CD4-positive, CD25-positive, alpha-beta regulatory T cell (primary cell): Measurements from ENCODE around the gene IGSF3. TPM values are rescaled to one million over a fixed set of nuclear protein-coding genes. Genes with fewer than 3 reads are reported as not detected.

Source experiments
- ATAC-seq, 2 donors: fragments of 150-1000 bp; cut with Tn5 transposase; one replicate each; pipeline ENCODE4 v1.10.0; 2021; ENCODE audit warnings: low read depth in 2 of 2, moderate number of reproducible peaks in 2 of 2, moderate library complexity in 1 of 2
- DNase-seq, 3 donors: peaks; one replicate each; pipeline versions ENCODE4 v3.0.0 to v3.0.0-alpha.2; 2012 to 2022; ENCODE audit warnings: mixed read lengths in 1 of 3
- H3K27ac ChIP-seq: one replicate; pipeline ENCODE4 v1.7.0; 2013; ENCODE audit warnings: mild to moderate bottlenecking, low read length; ENCODE audit not compliant: insufficient read depth, poor library complexity, severe bottlenecking
- H3K27me3 ChIP-seq: one replicate; pipeline ENCODE4 v1.7.0; 2013; ENCODE audit warnings: low read length; ENCODE audit not compliant: control insufficient read depth, insufficient read depth
- H3K36me3 ChIP-seq: one replicate; pipeline ENCODE4 v1.7.0; 2013; ENCODE audit warnings: mild to moderate bottlenecking, low read length, moderate library complexity; ENCODE audit not compliant: control insufficient read depth, insufficient read depth
- H3K4me1 ChIP-seq: 2 replicates; pipeline ENCODE4 v1.7.0; 2013; ENCODE audit warnings: mild to moderate bottlenecking, low read length; ENCODE audit not compliant: insufficient read depth, control insufficient read depth, poor library complexity, severe bottlenecking
- H3K4me3 ChIP-seq: one replicate; pipeline ENCODE4 v1.7.0; 2013; ENCODE audit warnings: low read depth, mild to moderate bottlenecking, low read length, moderate library complexity
- H3K9me3 ChIP-seq, 2 experiments: 1 replicate in 1 of 2; 2 replicates in 1 of 2; pipeline ENCODE4 v1.7.0; 2013; ENCODE audit warnings: low read length in 2 of 2, mild to moderate bottlenecking in 1 of 2, moderate library complexity in 1 of 2; ENCODE audit not compliant: control insufficient read depth in 2 of 2
- H3K27ac Mint-ChIP-seq, 3 donors: one replicate each; pipeline ENCODE4 v1.8.0; 2020 to 2022; ENCODE audit warnings: mild to moderate bottlenecking in 3 of 3, mixed read lengths in 3 of 3, moderate library complexity in 2 of 3
- H3K27me3 Mint-ChIP-seq: one replicate; pipeline ENCODE4 v1.8.0; 2022; ENCODE audit warnings: mild to moderate bottlenecking, mixed read lengths
- H3K36me3 Mint-ChIP-seq: one replicate; pipeline ENCODE4 v1.8.0; 2020; ENCODE audit warnings: mixed read lengths
- H3K4me1 Mint-ChIP-seq, 4 donors: one replicate each; pipeline ENCODE4 v1.8.0; 2020 to 2022; ENCODE audit warnings: mixed read lengths in 4 of 4, mild to moderate bottlenecking in 1 of 4
- H3K4me3 Mint-ChIP-seq, 4 donors: one replicate each; pipeline ENCODE4 v1.8.0; 2020 to 2022; ENCODE audit warnings: mild to moderate bottlenecking in 4 of 4, mixed read lengths in 4 of 4, moderate library complexity in 3 of 4
- H3K9me3 Mint-ChIP-seq, 7 donors: one replicate each; pipeline ENCODE4 v1.8.0; 2020 to 2022; ENCODE audit warnings: mixed read lengths in 7 of 7, mild to moderate bottlenecking in 3 of 7, moderate library complexity in 2 of 7
- polyA plus RNA-seq, 4 donors: library from polyadenylated mRNA; unstranded; fragments of 300-500 nt; fragmentation: Illumina TruSeq; gene quantifications; one replicate each; pipeline ENCODE4 v1.2.3, GENCODE V29; 2021
- total RNA-seq: library from RNA; stranded (reverse); gene quantifications from one replicate; pipeline ENCODE4 v1.2.3, GENCODE V29; 2022

Gene IGSF3
- total and polyA plus RNA-seq, 5 donors from 2014 or later = 0.03 to 0.42 (median 0.21) TPM; not detected in 1

DNA sequence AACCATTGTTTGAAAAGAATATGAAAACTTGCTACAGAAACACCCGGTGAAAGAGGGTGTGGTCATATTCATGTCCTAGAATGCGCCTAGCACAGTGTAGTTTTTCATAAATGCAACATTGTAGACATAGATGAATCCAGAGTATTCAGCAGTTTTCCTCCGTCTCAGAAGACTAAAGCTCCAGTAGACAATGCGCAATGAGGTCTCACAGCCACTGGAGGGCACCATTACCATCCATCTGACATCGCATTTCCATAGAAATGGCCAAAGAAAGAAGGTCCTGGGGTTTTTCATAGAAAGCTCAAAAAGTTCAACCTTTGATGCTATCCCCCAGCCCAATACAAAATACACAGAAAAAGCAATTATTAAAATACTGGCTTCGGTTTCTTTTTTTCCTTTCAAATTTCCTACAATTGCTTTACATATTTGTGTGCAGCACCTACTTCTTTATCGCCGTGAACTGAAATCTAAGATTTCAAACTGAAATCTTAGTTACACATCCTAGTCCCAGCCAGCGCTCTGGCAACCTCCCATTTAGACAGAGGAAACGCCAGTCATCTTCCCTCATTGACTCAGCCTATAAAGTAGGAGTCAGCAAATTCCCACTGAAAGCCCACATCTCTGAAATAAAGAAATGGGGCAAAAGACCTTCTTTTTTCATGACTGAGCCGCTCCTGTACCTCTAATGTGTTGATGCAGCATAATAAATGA is 92.8 kb downstream of the IGSF3 start:
- Mint-ChIP-seq H3K9me3 (peaks cover 0 to under 1% (median 0%) of the 10 kb centered on the region in 7 donors), H3K4me1 (peaks cover 1 to 30% (median 12%) of the 10 kb centered on the region in 4 donors), H3K27ac (no peak overlapping the region), H3K27me3 (no peaks in the 10 kb centered on the region), H3K36me3 (no peaks in the 10 kb centered on the region), H3K4me3 (peak overlapping the region in 1 of 4 donors; percentile 17)
- peaks cover 11% of the 10 kb centered on the region for H3K4me1 ChIP-seq
- DNase-seq = peak; percentile 40 to 76 (median 53)
- H3K9me3 ChIP-seq = no peaks in the 10 kb centered on the region
- no peak for ATAC-seq
- no peak overlapping the region for H3K27ac ChIP-seq
- peak overlapping the region; percentile 15 for H3K4me3 ChIP-seq
- no peaks in the 10 kb centered on the region for H3K27me3 ChIP-seq
- H3K36me3 ChIP-seq = no peaks in the 10 kb centered on the region

GRCh38 chr1:116573431-116574095 is 94.0 kb downstream of the IGSF3 start:
- DNase-seq (no peak), ATAC-seq (no peak)
- Mint-ChIP-seq H3K4me1 (peaks cover 11 to 42% (median 21%) of the 10 kb centered on the region in 4 donors), H3K36me3 (no peaks in the 10 kb centered on the region), H3K9me3 (peaks cover 0 to 1% (median 0%) of the 10 kb centered on the region in 7 donors), H3K27ac (no peak overlapping the region), H3K27me3 (no peaks in the 10 kb centered on the region), H3K4me3 (peak overlapping the region in 2 of 4 donors; percentile 27 to 100)
- H3K27me3 ChIP-seq = no peaks in the 10 kb centered on the region
- H3K27ac ChIP-seq = no peak overlapping the region
- H3K4me3 ChIP-seq = no peak overlapping the region
- H3K4me1 ChIP-seq = peaks cover 23% of the 10 kb centered on the region
- H3K9me3 ChIP-seq = no peaks in the 10 kb centered on the region
- H3K36me3 ChIP-seq = no peaks in the 10 kb centered on the region

DNA sequence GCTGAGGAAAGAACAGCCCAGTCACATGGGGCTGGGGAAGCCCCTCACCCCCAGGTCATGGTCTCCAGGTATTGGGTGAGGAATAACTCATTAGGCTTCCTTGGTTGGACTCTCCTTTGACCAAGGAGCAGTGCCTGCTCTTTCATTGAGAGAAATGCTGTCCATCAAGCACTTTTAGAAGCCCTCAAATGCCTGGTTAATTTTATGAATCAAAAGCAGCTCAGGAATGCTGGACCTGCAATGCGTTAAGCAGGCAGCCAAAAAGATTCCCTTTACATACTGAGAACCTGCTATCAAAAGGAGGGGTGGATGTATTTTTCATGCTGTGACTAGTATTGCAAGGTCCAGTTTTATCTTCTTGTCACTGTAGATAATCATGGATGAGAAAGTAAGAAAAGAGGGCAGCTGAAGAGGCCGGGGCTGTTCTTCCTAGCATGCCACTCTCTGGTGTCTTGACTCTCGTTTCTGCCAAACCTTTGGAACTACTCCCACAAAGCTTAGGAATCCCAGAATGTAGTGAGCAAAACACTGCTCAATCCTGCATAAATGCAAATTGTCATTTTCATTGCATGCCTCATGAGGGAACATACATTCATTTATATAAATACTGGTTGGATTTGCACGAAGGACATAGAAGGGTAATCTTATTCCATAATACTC is 94.6 kb downstream of the IGSF3 start:
- no peak overlapping the region for H3K27ac ChIP-seq
- H3K9me3 ChIP-seq = no peaks in the 10 kb centered on the region
- ATAC-seq (no peak), DNase-seq (no peak)
- H3K9me3 Mint-ChIP-seq = peaks cover 0 to 1% (median 0%) of the 10 kb centered on the region in 7 donors
- H3K36me3 Mint-ChIP-seq = no peaks in the 10 kb centered on the region
- H3K4me1 ChIP-seq = peaks cover 29% of the 10 kb centered on the region
- H3K4me3 ChIP-seq = no peak overlapping the region
- peak overlapping the region; percentile 39 to 100 (median 86) for H3K4me3 Mint-ChIP-seq
- H3K27me3 ChIP-seq = no peaks in the 10 kb centered on the region
- H3K27ac Mint-ChIP-seq = no peak overlapping the region
- H3K27me3 Mint-ChIP-seq = no peaks in the 10 kb centered on the region
- peaks cover 18 to 49% (median 28%) of the 10 kb centered on the region in 4 donors for H3K4me1 Mint-ChIP-seq
- H3K36me3 ChIP-seq = no peaks in the 10 kb centered on the region

- H3K36me3 Mint-ChIP-seq = no peaks in the 10 kb centered on the region
- H3K27ac Mint-ChIP-seq = peak overlapping the region; percentile 68 to 84 (median 84)
- H3K9me3 ChIP-seq = no peaks in the 10 kb centered on the region
- H3K4me1 ChIP-seq = peaks cover 35% of the 10 kb centered on the region
- no peak overlapping the region for H3K4me3 ChIP-seq
- peak overlapping the region; percentile 95 to 100 (median 96) for H3K4me3 Mint-ChIP-seq
- no peak overlapping the region for H3K27ac ChIP-seq
- no peaks in the 10 kb centered on the region for H3K27me3 ChIP-seq
- H3K27me3 Mint-ChIP-seq = no peaks in the 10 kb centered on the region
- ATAC-seq (no peak), DNase-seq (no peak)
- H3K36me3 ChIP-seq = no peaks in the 10 kb centered on the region
- H3K9me3 Mint-ChIP-seq = peaks cover 0 to 1% (median 0%) of the 10 kb centered on the region in 7 donors
- peaks cover 21 to 53% (median 31%) of the 10 kb centered on the region in 4 donors for H3K4me1 Mint-ChIP-seq
Measured at GRCh38 chr1:116572099-116572498, 95.4 kb downstream of the IGSF3 start.

- ATAC-seq = no peak
- no peaks in the 10 kb centered on the region for H3K36me3 Mint-ChIP-seq
- DNase-seq = no peak
- peak overlapping the region; percentile 69 to 84 (median 84) for H3K27ac Mint-ChIP-seq
- H3K4me3 ChIP-seq = peak overlapping the region; percentile 19
- H3K27ac ChIP-seq = peak overlapping the region; percentile 93
- peak overlapping the region; percentile 95 to 100 (median 96) for H3K4me3 Mint-ChIP-seq
- no peaks in the 10 kb centered on the region for H3K27me3 Mint-ChIP-seq
- no peaks in the 10 kb centered on the region for H3K27me3 ChIP-seq
- H3K9me3 ChIP-seq = no peaks in the 10 kb centered on the region
- no peaks in the 10 kb centered on the region for H3K36me3 ChIP-seq
- peaks cover 41% of the 10 kb centered on the region for H3K4me1 ChIP-seq
- H3K4me1 Mint-ChIP-seq = peaks cover 23 to 60% (median 34%) of the 10 kb centered on the region in 4 donors
- H3K9me3 Mint-ChIP-seq = peaks cover 0 to 1% (median 0%) of the 10 kb centered on the region in 7 donors
Measured at GRCh38 chr1:116571215-116571919, 96.2 kb downstream of the IGSF3 start.

GRCh38 chr1:116570358-116571214 is 96.9 kb downstream of the IGSF3 start, which contains the start of gene CD58:
Gene CD58, minus strand, starts transcription at chr1:116571026. Its CDS starts 54 bp downstream, at chr1:116570972.
- H3K4me1 Mint-ChIP-seq = peaks cover 28 to 68% (median 39%) of the 10 kb centered on the region in 4 donors
- H3K27me3 Mint-ChIP-seq = no peaks in the 10 kb centered on the region
- peak within 1 kb of the TSS; percentile 91 to 95 (median 95) for H3K27ac Mint-ChIP-seq
- DNase-seq (peak; percentile 71 to 90 (median 72)), ATAC-seq (peak; percentile 79 to 81)
- H3K9me3 ChIP-seq = no peaks in the 10 kb centered on the region
- peak within 1 kb of the TSS; percentile 95 to 100 (median 96) for H3K4me3 Mint-ChIP-seq
- peaks cover 0 to 1% (median 0%) of the 10 kb centered on the region in 7 donors for H3K9me3 Mint-ChIP-seq
- no peaks in the 10 kb centered on the region for H3K27me3 ChIP-seq
- H3K36me3 ChIP-seq = no peaks in the 10 kb centered on the region
- no peaks in the 10 kb centered on the region for H3K36me3 Mint-ChIP-seq
- H3K4me1 ChIP-seq = peaks cover 43% of the 10 kb centered on the region
- H3K27ac ChIP-seq = peak within 1 kb of the TSS; percentile 93
- peak within 1 kb of the TSS; percentile 98 for H3K4me3 ChIP-seq
